K562 (cell line): ENCODE results near the gene SERTAD2. TPM values are rescaled to one million over a fixed set of nuclear protein-coding genes. Genes with fewer than 3 reads are reported as not detected.

Source experiments
- C11orf30 ChIP-seq: fragments of 450-650 bp; IDR thresholded peaks from 2 replicates; pipeline ENCODE4 v1.6.1; 2016; ENCODE audit warnings: low read depth, mild to moderate bottlenecking
- DEAF1 ChIP-seq: fragments of 450-650 bp; formaldehyde crosslinking; IDR thresholded peaks from 2 replicates; pipeline ENCODE4 v1.4.0; 2020; ENCODE audit warnings: mild to moderate bottlenecking, moderate library complexity
- HIVEP1 ChIP-seq: fragments of 250-450 bp; sonication (Bioruptor Pico); IDR thresholded peaks from 2 replicates; pipeline ENCODE4 v1.4.0; 2020; ENCODE audit warnings: mild to moderate bottlenecking
- HMGN3 ChIP-seq: IDR thresholded peaks from 2 replicates; pipeline ENCODE4 v1.6.1; 2011; ENCODE audit warnings: borderline replicate concordance, low read depth, mild to moderate bottlenecking, mixed read lengths, low read length; ENCODE audit not compliant: insufficient read length; ENCODE audit errors: extremely low read depth
- IFI16 ChIP-seq: fragments of 250-450 bp; sonication (Bioruptor Pico); IDR thresholded peaks from 2 replicates; pipeline ENCODE4 v2.1.2; 2022; ENCODE audit warnings: mild to moderate bottlenecking, inconsistent platforms
- PML ChIP-seq: IDR thresholded peaks from 2 replicates; pipeline ENCODE4 v1.6.1; 2012; ENCODE audit warnings: low read length, inconsistent platforms
- STAT6 ChIP-seq: sonication (generic); formaldehyde crosslinking; IDR thresholded peaks from 2 replicates; pipeline ENCODE4 v1.8.1; 2023; ENCODE audit warnings: mild to moderate bottlenecking, missing genetic modification reagents
- SUPT5H ChIP-seq: fragments of 450-650 bp; IDR thresholded peaks from 2 replicates; pipeline ENCODE4 v1.6.1; 2016
- TBP ChIP-seq: optimal IDR thresholded peaks from 2 replicates; pipeline ENCODE3; 2011; ENCODE audit warnings: low read depth, low read length, improper control_type of control experiment
- USF1 ChIP-seq: sonication (generic); formaldehyde crosslinking; IDR thresholded peaks from 2 replicates; pipeline ENCODE4 v1.9.0; 2022; ENCODE audit warnings: mild to moderate bottlenecking, missing genetic modification reagents
- ZBED1 ChIP-seq: IDR thresholded peaks from 2 replicates; pipeline ENCODE4 v1.6.1; 2014
- ZNF518B ChIP-seq: fragments of 250-450 bp; sonication (Bioruptor Pico); IDR thresholded peaks from 2 replicates; pipeline ENCODE4 v1.5.0; 2021; ENCODE audit warnings: mild to moderate bottlenecking, moderate library complexity
- ZNF639 ChIP-seq, 2 experiments: fragments of 200-800 bp in 1 of 2; sonication (Bioruptor generic) in 1 of 2; sonication (generic) in 1 of 2; formaldehyde crosslinking in 1 of 2; IDR thresholded peaks in 1 of 2; conservative IDR thresholded peaks in 1 of 2; 2 replicates each; pipeline versions ENCODE4 v1.5.0 to v1.6.1; 2016 to 2020; ENCODE audit warnings: missing compliant biosample characterization in 1 of 2, missing genetic modification characterization in 1 of 2, missing genetic modification reagents in 1 of 2
- polyA plus RNA-seq, 8 experiments: library from polyadenylated mRNA; depleted of rRNA in 4 of 8; stranded (reverse) in 5 of 8; unstranded in 3 of 8; fragments of >200 nt; fragmentation: Nextera tagmentation in 2 of 8; fragmentation: Illumina TruSeq in 1 of 8; extraction: Ambion mirVana in 2 of 8; extraction: Trizol in 1 of 8; gene quantifications; 2 replicates each; pipeline versions ENCODE4 v1.2.1 to v1.2.3, GENCODE V29; 2011 to 2014; ENCODE audit warnings: inconsistent platforms in 1 of 8, missing spikeins in 1 of 8
- total RNA-seq, 7 experiments: library from RNA; depleted of rRNA in 6 of 7; stranded (reverse); fragments of >200 nt in 6 of 7; fragmentation: Illumina TruSeq in 2 of 7; extraction: Trizol in 2 of 7; gene quantifications; 2 replicates each; pipeline versions ENCODE4 v1.2.1 to v1.2.3, GENCODE V29; 2011 to 2021; ENCODE audit warnings: low replicate concordance in 1 of 7

Gene SERTAD2
- total and polyA plus RNA-seq, 9 of the 15 experiments (the other 6 are each of a cell fraction or from before 2014, with no cell fraction given) = 3.0 to 12.5 (median 6.1) TPM

GRCh38 chr2:64644458-64645382, 9.0 kb downstream of the SERTAD2 start (continued):
- TF ChIP-seq STAT6 (CRISPR knock-in tag) = no peak
- TF ChIP-seq SUPT5H = peak; percentile 92
- peak; percentile 75; the same call in 1 of the 2 replicates for TF ChIP-seq PML
- peak; percentile 77 for TF ChIP-seq TBP
- peak; percentile 98 for TF ChIP-seq HMGN3
- no peak for TF ChIP-seq IFI16
- TF ChIP-seq ZNF518B (CRISPR knock-in tag) = no peak
- peak; percentile 96 for TF ChIP-seq C11orf30
- TF ChIP-seq ZBED1 = no peak
- no peak for TF ChIP-seq HIVEP1
- 0 out of 4 replicates have a peak, but pooled peaks of 1 of the 2 experiments have one; percentile 17 for TF ChIP-seq ZNF639 (CRISPR knock-in tag; conservative IDR thresholded peaks at IDR 0.05 in 1 of 2, IDR thresholded peaks at IDR 0.05 in 1 of 2)
- TF ChIP-seq USF1 (CRISPR knock-in tag) = peak; percentile 39; the same call in 1 of the 2 replicates
- no peak for TF ChIP-seq DEAF1
